Ectodermal cell (in vitro differentiated cells): ENCODE measurements around the gene RARB.

Experiments
- H3K27ac ChIP-seq: 2 replicates; pipeline ENCODE4 v1.7.0; 2013; ENCODE audit warnings: mild to moderate bottlenecking, low read depth, low read length; ENCODE audit not compliant: insufficient read depth, poor library complexity, severe bottlenecking
- H3K27me3 ChIP-seq: 2 replicates; pipeline ENCODE4 v1.7.0; 2013; ENCODE audit warnings: mild to moderate bottlenecking, low read length; ENCODE audit not compliant: insufficient read depth, control insufficient read depth, poor library complexity, severe bottlenecking
- H3K36me3 ChIP-seq: one replicate; pipeline ENCODE4 v1.7.0; 2013; ENCODE audit warnings: low read length; ENCODE audit not compliant: control insufficient read depth, insufficient read depth
- H3K4me1 ChIP-seq: one replicate; pipeline ENCODE4 v1.7.0; 2013; ENCODE audit warnings: low read length; ENCODE audit not compliant: control insufficient read depth, insufficient read depth
- H3K4me3 ChIP-seq: 2 replicates; pipeline ENCODE4 v1.7.0; 2013; ENCODE audit warnings: low read depth, low read length, control low read depth; ENCODE audit not compliant: insufficient read depth
- H3K9me3 ChIP-seq: 2 replicates; pipeline ENCODE4 v1.7.0; 2013; ENCODE audit warnings: mild to moderate bottlenecking, low read length, moderate library complexity; ENCODE audit not compliant: control insufficient read depth
- WGBS, 2 experiments: methylation state at CpG; one replicate each; pipeline ENCODE4 v1.1.7; 2013; ENCODE audit warnings: missing lambda C conversion rate in 2 of 2; 5-methylcytosine and 5-hydroxymethylcytosine counted together

Gene RARB

DNA sequence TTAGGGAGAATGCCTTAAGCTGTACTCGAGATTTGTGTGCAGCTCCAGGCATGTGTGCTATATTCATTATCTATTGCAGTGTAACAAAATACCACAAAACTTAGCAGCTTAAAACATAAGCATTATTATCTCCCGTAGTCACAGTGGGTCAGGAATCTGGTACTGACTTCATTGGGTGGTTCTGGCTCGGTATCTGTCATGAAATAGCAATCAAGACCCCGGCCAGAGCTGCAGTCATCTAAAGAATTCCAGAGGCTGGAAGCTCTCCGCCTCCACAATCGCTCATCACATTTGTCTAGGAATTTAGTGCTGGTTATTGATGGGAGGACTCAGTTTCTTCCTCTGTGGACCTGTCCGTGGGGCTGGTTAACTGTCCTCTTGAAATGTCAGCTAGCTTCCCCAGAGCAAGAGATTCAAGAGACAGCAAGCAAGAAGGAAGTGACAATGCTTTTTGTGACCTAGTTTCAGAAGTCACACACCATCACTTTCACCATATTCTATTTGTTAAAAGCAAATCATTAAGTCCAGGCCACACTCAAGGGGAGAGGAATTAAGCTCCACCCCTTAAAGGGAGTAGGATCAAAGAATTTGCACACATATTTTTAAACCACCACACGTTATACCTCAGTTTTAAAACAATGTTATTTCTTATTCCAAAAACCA lies 160.5 kb downstream of the RARB start:
- no peak overlapping the region for H3K27ac ChIP-seq
- no peak overlapping the region for H3K4me3 ChIP-seq
- WGBS, 2 experiments = 94 to 96% methylated on average over 7 of the region's 8 CpGs

DNA sequence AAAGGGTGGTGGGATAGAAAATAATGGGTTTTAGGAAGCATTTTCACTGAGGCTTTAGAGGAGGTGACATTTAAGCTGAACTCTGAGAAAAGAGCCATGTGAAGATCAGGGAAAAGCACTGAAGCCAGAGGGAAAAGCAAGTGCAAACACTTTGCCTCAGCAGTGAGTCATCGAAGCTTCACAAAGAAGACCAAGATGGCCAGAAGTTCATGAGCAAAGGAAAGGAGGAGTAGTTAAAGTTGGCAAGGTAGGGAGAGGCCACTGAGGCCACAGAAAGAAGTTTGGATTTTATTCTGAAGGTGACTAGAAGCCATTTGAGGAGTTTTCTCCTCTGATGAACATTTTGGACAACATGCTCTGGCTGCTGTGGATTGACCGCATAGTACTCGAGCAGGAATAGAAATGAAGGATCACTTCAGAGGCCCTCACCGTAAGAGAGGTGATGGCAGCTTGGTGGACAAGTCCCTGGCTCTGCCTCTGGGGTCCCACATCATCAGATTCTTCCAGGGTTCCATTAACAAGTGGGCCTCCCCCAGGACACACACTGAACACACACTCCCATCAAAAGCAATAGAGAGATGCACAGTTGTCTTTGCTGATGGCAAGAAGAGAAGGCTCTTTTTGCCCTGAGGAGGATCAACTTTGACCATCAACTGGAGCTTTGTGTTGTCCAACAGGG lies 161.2 kb downstream of the RARB start:
- Histone ChIP-seq H3K4me3 (no peak overlapping the region), H3K36me3 (no peaks in the 10 kb centered on the region), H3K27me3 (no peaks in the 10 kb centered on the region), H3K27ac (no peak overlapping the region), H3K9me3 (no peaks in the 10 kb centered on the region), H3K4me1 (no peaks in the 10 kb centered on the region)
- 92 to 97% methylated on average over 4 of the region's 4 CpGs for WGBS, 2 experiments

More for the DNA sequence above, 160.5 kb downstream of the RARB start:
- Histone ChIP-seq H3K27me3 (no peaks in the 10 kb centered on the region), H3K36me3 (no peaks in the 10 kb centered on the region), H3K4me1 (no peaks in the 10 kb centered on the region), H3K9me3 (no peaks in the 10 kb centered on the region)

DNA sequence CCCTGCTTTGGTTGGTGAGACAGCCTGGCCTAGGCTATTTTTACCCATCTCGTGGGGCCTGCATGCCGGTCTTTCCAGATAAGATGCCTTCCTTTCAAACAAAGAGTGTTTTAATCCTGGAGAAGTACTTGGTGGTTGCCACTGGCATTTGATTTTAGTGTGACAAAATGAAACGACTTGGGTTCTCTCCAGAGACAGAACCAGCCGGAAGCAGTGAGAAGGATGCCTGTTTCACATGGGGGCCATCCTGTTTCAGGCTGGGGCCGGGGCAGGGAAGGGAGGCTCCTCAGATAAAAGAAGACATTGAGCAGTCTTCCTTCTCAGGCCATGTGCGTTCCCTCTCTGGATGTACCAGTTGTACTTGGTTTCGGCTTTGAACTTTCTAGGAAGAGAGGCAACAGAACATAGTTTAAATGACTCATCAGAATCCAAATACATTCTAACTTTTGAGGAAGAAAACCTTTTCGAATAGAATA lies 161.8 kb downstream of the RARB start:
- H3K27ac ChIP-seq = no peak overlapping the region
- H3K4me3 ChIP-seq = no peak overlapping the region
- H3K4me1 ChIP-seq = no peaks in the 10 kb centered on the region
- H3K9me3 ChIP-seq = no peaks in the 10 kb centered on the region
- H3K27me3 ChIP-seq = no peaks in the 10 kb centered on the region
- whole genome bisulfite sequencing, 2 experiments = 92 to 94% methylated on average over 8 of the region's 8 CpGs
- no peaks in the 10 kb centered on the region for H3K36me3 ChIP-seq

DNA sequence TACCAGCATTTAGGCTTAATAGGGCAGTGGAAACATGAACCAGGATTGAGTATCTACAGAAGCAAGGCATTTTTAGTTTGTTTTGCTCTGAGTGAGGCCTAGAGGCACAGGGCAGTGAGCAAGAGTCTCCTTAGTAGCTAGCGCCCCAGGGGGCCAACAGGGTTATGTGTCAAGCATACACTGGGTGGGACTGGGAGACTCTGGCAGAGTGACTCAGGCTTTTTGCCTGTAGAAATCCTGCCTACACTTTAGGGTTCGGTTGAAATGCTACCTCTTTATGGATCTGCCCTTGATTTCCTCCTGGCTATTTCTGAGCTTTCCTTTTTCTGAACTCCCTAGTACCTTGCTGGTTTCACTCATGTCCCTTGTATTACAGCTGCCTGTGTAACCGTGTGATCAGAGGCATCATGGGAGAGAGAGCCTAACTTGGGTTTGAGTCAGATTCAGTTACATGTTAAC lies 164.5 kb downstream of the RARB start:
- no peaks in the 10 kb centered on the region for H3K4me1 ChIP-seq
- H3K9me3 ChIP-seq = no peaks in the 10 kb centered on the region
- no peak overlapping the region for H3K27ac ChIP-seq
- H3K27me3 ChIP-seq = no peaks in the 10 kb centered on the region
- H3K4me3 ChIP-seq = no peak overlapping the region
- H3K36me3 ChIP-seq = peaks cover 10% of the 10 kb centered on the region
- WGBS, 2 experiments = 79 to 89% methylated on average over 3 of the region's 3 CpGs

DNA sequence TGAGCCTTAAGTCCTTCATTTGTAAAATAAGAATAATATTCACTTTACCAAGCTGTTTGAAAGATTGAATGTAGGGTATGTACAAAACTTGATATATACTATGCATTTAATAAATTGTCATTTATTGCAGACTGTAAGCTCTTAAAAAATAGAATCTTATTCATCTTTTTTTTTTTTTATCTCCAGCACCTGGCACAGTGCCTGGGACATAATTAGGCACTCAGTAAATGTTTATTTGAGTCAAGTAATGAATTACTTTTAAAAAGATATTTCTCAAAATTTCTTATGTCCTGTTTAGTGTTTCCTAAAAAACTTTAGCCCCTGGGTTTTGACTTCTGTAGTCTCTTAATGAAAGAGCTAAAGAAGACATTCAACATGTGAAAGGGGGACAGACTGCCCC lies 164.9 kb downstream of the RARB start:
- H3K27ac ChIP-seq = no peak overlapping the region
- no peaks in the 10 kb centered on the region for H3K9me3 ChIP-seq
- no peaks in the 10 kb centered on the region for H3K4me1 ChIP-seq
- H3K27me3 ChIP-seq = no peaks in the 10 kb centered on the region
- peaks cover 15% of the 10 kb centered on the region for H3K36me3 ChIP-seq
- H3K4me3 ChIP-seq = no peak overlapping the region

DNA sequence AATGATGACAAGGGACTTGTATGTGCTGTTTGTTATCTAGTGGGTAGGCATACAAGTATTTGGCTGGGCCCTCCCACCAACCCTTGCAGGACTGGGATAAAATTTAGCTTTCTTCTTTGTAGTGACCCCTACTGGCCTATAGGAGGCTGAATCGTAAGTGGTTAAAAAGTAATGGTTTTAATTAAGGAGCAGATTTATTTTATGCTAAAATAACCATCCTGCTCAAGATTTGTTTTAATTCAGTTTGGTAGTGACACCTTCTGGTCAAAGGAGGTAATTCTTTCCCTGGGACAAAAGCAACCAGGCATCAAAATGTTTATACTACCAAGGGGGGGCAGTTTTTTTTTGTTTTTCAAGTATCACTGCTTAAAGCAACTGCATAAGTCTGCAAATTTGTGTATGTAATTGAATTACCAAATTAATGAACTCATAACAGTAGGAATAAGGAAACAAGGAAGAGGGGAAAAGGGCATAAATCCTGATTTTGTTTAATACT lies 166.0 kb downstream of the RARB start:
- no peaks in the 10 kb centered on the region for H3K4me1 ChIP-seq
- no peaks in the 10 kb centered on the region for H3K9me3 ChIP-seq
- peaks cover 19% of the 10 kb centered on the region for H3K36me3 ChIP-seq
- H3K27ac ChIP-seq = no peak overlapping the region
- H3K4me3 ChIP-seq = no peak overlapping the region
- no peaks in the 10 kb centered on the region for H3K27me3 ChIP-seq
- WGBS, 2 experiments = 0% methylated on average over 1 of the region's 1 CpG

DNA sequence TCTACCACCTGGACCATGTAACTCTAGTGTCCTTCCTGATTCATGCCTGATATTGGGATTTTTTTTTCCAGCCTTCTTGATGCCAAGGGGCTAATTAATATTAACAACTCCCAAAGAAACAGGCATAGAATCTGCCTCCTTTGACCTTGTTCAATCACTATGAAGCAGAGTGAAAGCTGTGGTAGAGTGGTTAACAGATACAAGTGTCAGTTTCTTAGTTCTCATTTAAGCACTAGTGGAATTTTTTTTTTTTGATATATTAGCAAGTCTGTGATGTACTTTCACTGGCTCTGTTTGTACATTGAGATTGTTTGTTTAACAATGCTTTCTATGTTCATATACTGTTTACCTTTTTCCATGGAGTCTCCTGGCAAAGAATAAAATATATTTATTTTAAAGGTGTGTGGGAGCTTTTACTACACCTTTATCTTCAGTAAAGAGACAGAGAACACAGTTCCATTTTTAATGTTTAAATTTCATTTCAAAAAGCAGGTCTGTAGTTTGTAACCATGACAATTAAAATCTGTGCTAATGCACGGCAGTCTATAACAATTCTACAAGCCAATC lies 169.6 kb downstream of the RARB start:
- H3K4me3 ChIP-seq = no peak overlapping the region
- no peaks in the 10 kb centered on the region for H3K27me3 ChIP-seq
- H3K9me3 ChIP-seq = no peaks in the 10 kb centered on the region
- no peaks in the 10 kb centered on the region for H3K4me1 ChIP-seq
- no peak overlapping the region for H3K27ac ChIP-seq
- WGBS, 2 experiments = 100% methylated on average over 1 of the region's 1 CpG
- peaks cover 23% of the 10 kb centered on the region for H3K36me3 ChIP-seq

DNA sequence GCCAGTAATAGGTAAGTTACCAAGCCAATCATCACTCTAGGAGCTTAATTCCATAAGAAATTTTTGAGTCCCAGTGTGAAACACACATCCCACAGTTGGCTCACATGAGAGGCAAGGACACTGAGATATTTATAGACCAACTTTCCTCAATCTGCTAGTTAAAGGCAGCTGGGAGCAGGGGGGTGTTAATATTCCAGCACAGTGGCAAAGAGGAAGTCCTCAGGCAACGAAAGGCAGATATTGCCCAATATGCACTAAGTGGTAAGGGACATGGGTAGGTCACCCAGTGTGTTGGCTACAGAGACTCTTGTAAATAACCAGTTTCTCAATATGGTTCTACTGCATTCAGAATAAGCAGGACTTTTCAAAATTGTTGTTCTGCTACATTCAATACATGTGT lies 175.6 kb downstream of the RARB start:
- Histone ChIP-seq H3K36me3 (peaks cover 9% of the 10 kb centered on the region), H3K4me1 (no peaks in the 10 kb centered on the region), H3K27ac (no peak overlapping the region), H3K4me3 (no peak overlapping the region), H3K9me3 (no peaks in the 10 kb centered on the region), H3K27me3 (no peaks in the 10 kb centered on the region)
- WGBS, 2 experiments = 96 to 98% methylated on average over 1 of the region's 1 CpG

DNA sequence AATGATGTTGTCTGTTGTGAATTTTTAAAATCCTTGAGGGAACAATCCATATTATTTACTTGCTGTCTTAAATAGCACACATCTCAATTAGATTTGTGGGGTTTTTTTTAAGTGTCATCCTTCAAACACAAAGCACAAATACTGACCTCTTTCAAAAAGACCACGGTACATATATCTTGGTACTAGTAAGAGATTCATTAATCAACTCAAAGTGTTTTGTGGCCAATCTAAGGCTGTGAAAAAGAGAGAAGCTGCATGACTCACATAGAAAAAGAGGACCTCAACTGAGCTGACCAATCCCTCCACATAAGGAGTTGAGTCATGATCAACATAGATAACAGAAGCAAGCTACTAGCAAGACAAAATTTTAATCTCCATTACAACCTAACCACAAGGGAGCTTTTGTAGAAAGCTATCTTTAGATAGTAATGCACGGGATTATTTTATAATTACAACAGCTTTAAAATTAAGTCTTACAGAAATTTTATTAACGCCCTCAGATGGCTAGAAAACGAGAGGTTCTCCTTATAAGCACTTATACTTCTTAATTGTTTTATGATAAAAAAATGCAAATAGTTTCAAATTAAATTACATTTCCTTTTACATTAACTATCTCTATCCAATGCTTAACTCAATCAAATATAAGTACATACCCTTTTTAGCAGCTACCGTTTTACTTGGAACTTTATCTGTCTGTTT lies 176.2 kb downstream of the RARB start:
- no peaks in the 10 kb centered on the region for H3K27me3 ChIP-seq
- peaks cover 7% of the 10 kb centered on the region for H3K36me3 ChIP-seq
- no peaks in the 10 kb centered on the region for H3K4me1 ChIP-seq
- H3K27ac ChIP-seq = no peak overlapping the region
- H3K4me3 ChIP-seq = no peak overlapping the region
- no peaks in the 10 kb centered on the region for H3K9me3 ChIP-seq
- WGBS, 2 experiments = 95 to 97% methylated on average over 2 of the region's 5 CpGs

DNA sequence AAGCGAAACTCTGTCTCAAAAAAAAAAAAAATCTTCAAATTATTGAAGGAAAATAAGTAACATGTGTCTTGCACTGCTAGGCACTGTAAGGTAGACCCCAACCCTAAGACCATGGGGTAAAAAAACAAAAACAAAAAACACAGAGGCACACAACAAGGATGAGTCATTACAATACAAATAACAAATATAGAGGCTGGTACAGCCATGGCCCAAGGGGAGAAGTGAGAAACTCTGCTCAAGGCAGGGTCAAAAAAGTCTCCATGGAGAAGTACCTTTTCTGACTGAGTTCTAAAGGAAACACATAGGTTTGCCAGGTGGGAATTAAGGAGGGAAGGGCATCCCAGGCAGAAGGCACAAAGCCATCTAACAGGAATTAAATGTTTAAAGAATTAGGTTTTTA lies 182.1 kb downstream of the RARB start:
- WGBS, 2 experiments = 86 to 100% methylated on average over 1 of the region's 1 CpG
- Histone ChIP-seq H3K9me3 (no peaks in the 10 kb centered on the region), H3K4me1 (no peaks in the 10 kb centered on the region), H3K4me3 (no peak overlapping the region), H3K27me3 (no peaks in the 10 kb centered on the region), H3K36me3 (peaks cover 13% of the 10 kb centered on the region), H3K27ac (no peak overlapping the region)
